H9 (cell line): Measurements from ENCODE around the gene A2ML1. TPM values are rescaled to one million over a fixed set of nuclear protein-coding genes. Genes with fewer than 3 reads are reported as not detected.

Experiments
- DNase-seq: peaks from one replicate; pipeline ENCODE4 v3.0.0-alpha.2; 2017
- H2AFZ ChIP-seq: one replicate; pipeline ENCODE4 v1.6.1; 2013; ENCODE audit warnings: mild to moderate bottlenecking, low read length, control low read depth, moderate library complexity
- H2AK5ac ChIP-seq: 2 replicates; pipeline ENCODE4 v1.6.1; 2013; ENCODE audit warnings: low read length, control low read depth, mixed read lengths; ENCODE audit not compliant: insufficient read length
- H2BK120ac ChIP-seq: one replicate; pipeline ENCODE4 v1.6.1; 2013; ENCODE audit warnings: low read depth, mild to moderate bottlenecking, low read length, control low read depth, inconsistent platforms; ENCODE audit not compliant: poor library complexity, severe bottlenecking
- H2BK12ac ChIP-seq: 2 replicates; pipeline ENCODE4 v1.6.1; 2013; ENCODE audit warnings: low read length, control low read depth, mixed read lengths, low read depth; ENCODE audit not compliant: insufficient read length
- H2BK15ac ChIP-seq: 2 replicates; pipeline ENCODE4 v1.6.1; 2013; ENCODE audit warnings: low read depth, low read length, control low read depth
- H2BK20ac ChIP-seq: one replicate; pipeline ENCODE4 v1.6.1; 2013; ENCODE audit warnings: low read depth, mild to moderate bottlenecking, low read length, control low read depth, inconsistent platforms; ENCODE audit not compliant: poor library complexity, severe bottlenecking
- H2BK5ac ChIP-seq: 2 replicates; pipeline ENCODE4 v1.6.1; 2013; ENCODE audit warnings: low read length, control low read depth, mixed read lengths; ENCODE audit not compliant: insufficient read length
- H3K14ac ChIP-seq: 2 replicates; pipeline ENCODE4 v1.6.1; 2013; ENCODE audit warnings: low read length, control low read depth; ENCODE audit not compliant: insufficient read depth
- H3K18ac ChIP-seq: 2 replicates; pipeline ENCODE4 v1.6.1; 2013; ENCODE audit warnings: low read depth, mild to moderate bottlenecking, mixed read lengths, low read length, control low read depth; ENCODE audit not compliant: insufficient read length
- H3K23ac ChIP-seq: 2 replicates; pipeline ENCODE4 v1.6.1; 2013; ENCODE audit warnings: low read length, control low read depth, mixed read lengths, low read depth; ENCODE audit not compliant: insufficient read length
- H3K23me2 ChIP-seq: 2 replicates; pipeline ENCODE4 v1.6.1; 2013; ENCODE audit warnings: low read depth, mild to moderate bottlenecking, mixed read lengths, low read length, control low read depth; ENCODE audit not compliant: insufficient read length, poor library complexity, severe bottlenecking
- H3K27ac ChIP-seq: 2 replicates; pipeline ENCODE4 v1.5.1; 2013; ENCODE audit warnings: low read length, control low read depth, mixed read lengths, low read depth; ENCODE audit not compliant: insufficient read length
- H3K27me3 ChIP-seq: 2 replicates; pipeline ENCODE4 v1.6.1; 2013; ENCODE audit warnings: low read length, control low read depth, inconsistent platforms; ENCODE audit not compliant: insufficient read depth
- H3K4ac ChIP-seq: 2 replicates; pipeline ENCODE4 v1.6.1; 2013; ENCODE audit warnings: low read depth, mild to moderate bottlenecking, control low read depth, inconsistent platforms, low read length, moderate library complexity
- H3K4me1 ChIP-seq: 2 replicates; pipeline ENCODE4 v1.6.1; 2013; ENCODE audit warnings: low read length, control low read depth, inconsistent platforms; ENCODE audit not compliant: insufficient read depth
- H3K4me2 ChIP-seq: 2 replicates; pipeline ENCODE4 v1.6.1; 2013; ENCODE audit warnings: low read length, control low read depth, mixed read lengths; ENCODE audit not compliant: insufficient read length, insufficient read depth
- H3K56ac ChIP-seq: 2 replicates; pipeline ENCODE4 v1.6.1; 2013; ENCODE audit warnings: low read depth, mild to moderate bottlenecking, mixed read lengths, low read length, control low read depth; ENCODE audit not compliant: insufficient read length
- H3K79me1 ChIP-seq: 2 replicates; pipeline ENCODE4 v1.6.1; 2013; ENCODE audit warnings: low read depth, mild to moderate bottlenecking, moderate library complexity, low read length, control low read depth, inconsistent platforms; ENCODE audit not compliant: insufficient read depth, poor library complexity, severe bottlenecking
- H3K79me2 ChIP-seq: 2 replicates; pipeline ENCODE4 v1.6.1; 2013; ENCODE audit warnings: low read length, control low read depth, inconsistent platforms; ENCODE audit not compliant: insufficient read depth
- H3K9ac ChIP-seq: 2 replicates; pipeline ENCODE4 v1.6.1; 2013; ENCODE audit warnings: low read length, control low read depth, mixed read lengths; ENCODE audit not compliant: insufficient read length; ENCODE audit errors: extremely low read depth
- H3K9me3 ChIP-seq: one replicate; pipeline ENCODE4 v1.6.1; 2013; ENCODE audit warnings: low read depth, low read length, inconsistent platforms; ENCODE audit not compliant: control insufficient read depth
- H3T11ph ChIP-seq: one replicate; pipeline ENCODE4 v1.6.1; 2013; ENCODE audit warnings: mild to moderate bottlenecking, low read length, control low read depth, inconsistent platforms
- H4K20me1 ChIP-seq: one replicate; pipeline ENCODE4 v1.6.1; 2013; ENCODE audit not compliant: control insufficient read depth, insufficient read length, insufficient read depth
- H4K5ac ChIP-seq: 2 replicates; pipeline ENCODE4 v1.6.1; 2013; ENCODE audit warnings: low read depth, mild to moderate bottlenecking, mixed read lengths, low read length, control low read depth; ENCODE audit not compliant: insufficient read length
- H4K8ac ChIP-seq: replicated peaks from 2 replicates; pipeline ENCODE4 v1.6.1; 2013; ENCODE audit warnings: low read length, control low read depth, mixed read lengths, low read depth; ENCODE audit not compliant: insufficient read length
- H4K91ac ChIP-seq: 2 replicates; pipeline ENCODE4 v1.6.1; 2013; ENCODE audit warnings: low read depth, mild to moderate bottlenecking, moderate library complexity, mixed read lengths, low read length, control low read depth; ENCODE audit not compliant: insufficient read length
- H3K27ac Mint-ChIP-seq, 3 experiments: 2 replicates in 2 of 3; 3 replicates in 1 of 3; pipeline ENCODE4 v1.8.0; 2020 to 2021; ENCODE audit warnings: mixed read lengths in 3 of 3, mild to moderate bottlenecking in 1 of 3, moderate library complexity in 1 of 3
- H3K27me3 Mint-ChIP-seq: 2 replicates; pipeline ENCODE4 v1.8.0; 2021; ENCODE audit warnings: low read depth, mild to moderate bottlenecking, moderate library complexity, mixed read lengths
- H3K36me3 Mint-ChIP-seq, 3 experiments: 2 replicates in 2 of 3; 3 replicates in 1 of 3; pipeline ENCODE4 v1.8.0; 2020 to 2021; ENCODE audit warnings: low read depth in 3 of 3, mixed read lengths in 3 of 3; ENCODE audit not compliant: insufficient read depth in 1 of 3
- H3K4me1 Mint-ChIP-seq, 2 experiments: 2 replicates each; pipeline ENCODE4 v1.8.0; 2020; ENCODE audit warnings: mixed read lengths in 2 of 2
- H3K4me3 Mint-ChIP-seq, 2 experiments: 2 replicates in 1 of 2; 3 replicates in 1 of 2; pipeline ENCODE4 v1.8.0; 2020 to 2021; ENCODE audit warnings: mild to moderate bottlenecking in 2 of 2, mixed read lengths in 2 of 2, moderate library complexity in 1 of 2
- H3K9me3 Mint-ChIP-seq, 2 experiments: 2 replicates in 1 of 2; 3 replicates in 1 of 2; pipeline ENCODE4 v1.8.0; 2020; ENCODE audit warnings: mild to moderate bottlenecking in 2 of 2, mixed read lengths in 2 of 2, moderate library complexity in 1 of 2
- CTCF ChIP-seq: fragments of 200-600 bp; sonication (generic); conservative IDR thresholded peaks from 3 replicates; pipeline ENCODE4 v1.8.0; 2021; ENCODE audit warnings: antibody characterized with exemption, mild to moderate bottlenecking
- WGBS: extraction: QIAGEN DNeasy Blood & Tissue Kit; methylation state at CpG from one replicate; pipeline ENCODE4 v1.1.7; 2013; ENCODE audit warnings: missing lambda C conversion rate, low lambda C conversion rate, mixed read lengths; ENCODE audit not compliant: insufficient read length; ENCODE audit errors: extremely low coverage; 5-methylcytosine and 5-hydroxymethylcytosine counted together
- total RNA-seq: library from RNA; stranded (reverse); gene quantifications from 2 replicates; pipeline ENCODE4 v1.2.1, GENCODE V29; 2021

The A2ML1 gene
- total RNA-seq, 1 experiment from 2014 or later = 2.8 TPM

DNA sequence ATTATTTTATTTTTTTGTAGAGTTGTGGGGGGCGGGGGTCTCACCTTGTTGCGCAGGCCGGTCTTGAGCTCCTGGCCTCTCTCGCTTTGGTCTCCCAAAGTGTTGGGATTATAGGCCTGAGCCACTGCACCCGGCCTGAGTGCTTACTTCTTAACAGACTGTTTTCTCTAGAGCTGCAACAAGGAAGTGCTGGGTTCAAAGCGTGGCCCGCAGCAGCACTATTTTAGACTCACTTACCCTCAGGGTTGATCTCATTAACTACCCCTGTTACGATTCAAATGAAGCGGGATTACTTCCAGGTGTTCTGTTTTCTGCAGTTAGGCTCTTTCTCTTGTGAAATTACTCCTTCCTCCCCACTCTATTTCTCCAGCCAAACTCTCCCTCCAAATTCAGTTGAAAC is 8.7 kb downstream of the A2ML1 start:
- Histone ChIP-seq H3K4me1 (peaks cover 9% of the 10 kb centered on the region; the same call in 1 of the 2 replicates), H3K79me2 (no peaks in the 10 kb centered on the region), H3K4ac (no peak overlapping the region), H3K4me2 (no peak overlapping the region), H3K27me3 (no peaks in the 10 kb centered on the region), H2BK20ac (no peak overlapping the region), H3K14ac (no peak overlapping the region), H2BK12ac (no peak overlapping the region), H2AFZ (no peak overlapping the region), H3K23ac (no peak overlapping the region), H3K9ac (no peak overlapping the region), H3T11ph (no peak overlapping the region), H4K91ac (no peak overlapping the region), H3K79me1 (no peaks in the 10 kb centered on the region), H4K8ac (no peak overlapping the region), H3K27ac (no peak overlapping the region), H2BK120ac (no peak overlapping the region), H2AK5ac (no peak overlapping the region), H3K9me3 (no peaks in the 10 kb centered on the region), H2BK5ac (no peak overlapping the region), H4K5ac (no peak overlapping the region), H2BK15ac (no peak overlapping the region), H3K23me2 (no peaks in the 10 kb centered on the region), H4K20me1 (no peaks in the 10 kb centered on the region), H3K18ac (peak overlapping the region; percentile 12), H3K56ac (no peak overlapping the region)
- Mint-ChIP-seq H3K27me3 (no peaks in the 10 kb centered on the region; the same call in 1 of the 2 replicates), H3K4me3 (no peak overlapping the region), H3K4me1 (peaks cover 61 to 63% of the 10 kb centered on the region in 2 experiments), H3K36me3 (peaks cover 2 to 13% (median 7%) of the 10 kb centered on the region in 3 experiments; a peak in 5 of 7 replicates), H3K9me3 (peaks cover 3 to 6% of the 10 kb centered on the region in 2 experiments), H3K27ac (peak overlapping the region; percentile 94 to 97 (median 97))
- WGBS = no CpG with 5 or more reads among the region's 9 CpGs
- TF ChIP-seq CTCF = no peak
- DNase-seq = peak; percentile 64
